ENCODE data around the gene GUCA2B. TPM values are rescaled to one million over a fixed set of nuclear protein-coding genes. Genes with fewer than 3 reads are reported as not detected.

GUCA2B gene
- total RNA-seq, 4 donors from 2014 or later: not detected

DNA sequence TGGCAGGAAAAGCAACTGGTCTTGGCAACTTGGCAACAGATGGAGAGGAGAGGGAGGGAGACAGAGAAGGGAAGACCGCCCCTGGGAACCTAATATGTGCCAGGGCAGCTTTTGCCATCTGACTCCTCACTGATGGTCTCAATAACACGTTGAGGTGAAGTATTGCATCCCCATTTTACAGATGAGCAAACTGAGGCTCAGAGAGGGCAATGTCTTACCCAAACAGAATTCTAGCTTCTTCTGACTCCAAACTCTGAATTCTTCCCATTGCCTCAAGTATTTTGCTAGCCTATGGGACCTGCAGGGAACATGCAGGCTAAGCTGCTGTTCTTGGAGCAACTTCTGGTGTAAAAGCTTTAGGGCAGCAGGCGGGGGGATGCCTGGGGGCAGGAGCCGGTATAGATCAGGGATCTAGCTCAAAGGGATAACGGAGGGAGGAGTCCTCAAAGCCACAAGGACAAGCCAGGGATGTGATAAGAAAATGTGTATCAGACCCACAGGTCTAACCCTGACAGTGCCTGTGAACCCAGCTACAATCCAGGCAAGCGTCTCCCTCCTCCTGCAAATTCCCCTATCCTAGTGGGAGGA, 18.6 kb downstream of the GUCA2B start:
- DNase-seq: no peak
- peak overlapping the region in 2 of 4 donors; percentile 73 for H3K27ac ChIP-seq
- H3K4me3 ChIP-seq: no peak overlapping the region
- H3K9me3 ChIP-seq: no peaks in the 10 kb centered on the region
- TF ChIP-seq POLR2A (IDR thresholded peaks at IDR 0.05): no peak
- TF ChIP-seq, protein P1, sequence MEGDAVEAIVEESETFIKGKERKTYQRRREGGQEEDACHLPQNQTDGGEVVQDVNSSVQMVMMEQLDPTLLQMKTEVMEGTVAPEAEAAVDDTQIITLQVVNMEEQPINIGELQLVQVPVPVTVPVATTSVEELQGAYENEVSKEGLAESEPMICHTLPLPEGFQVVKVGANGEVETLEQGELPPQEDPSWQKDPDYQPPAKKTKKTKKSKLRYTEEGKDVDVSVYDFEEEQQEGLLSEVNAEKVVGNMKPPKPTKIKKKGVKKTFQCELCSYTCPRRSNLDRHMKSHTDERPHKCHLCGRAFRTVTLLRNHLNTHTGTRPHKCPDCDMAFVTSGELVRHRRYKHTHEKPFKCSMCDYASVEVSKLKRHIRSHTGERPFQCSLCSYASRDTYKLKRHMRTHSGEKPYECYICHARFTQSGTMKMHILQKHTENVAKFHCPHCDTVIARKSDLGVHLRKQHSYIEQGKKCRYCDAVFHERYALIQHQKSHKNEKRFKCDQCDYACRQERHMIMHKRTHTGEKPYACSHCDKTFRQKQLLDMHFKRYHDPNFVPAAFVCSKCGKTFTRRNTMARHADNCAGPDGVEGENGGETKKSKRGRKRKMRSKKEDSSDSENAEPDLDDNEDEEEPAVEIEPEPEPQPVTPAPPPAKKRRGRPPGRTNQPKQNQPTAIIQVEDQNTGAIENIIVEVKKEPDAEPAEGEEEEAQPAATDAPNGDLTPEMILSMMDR (IDR thresholded peaks at IDR 0.05): no peak
- no peaks in the 10 kb centered on the region for H3K27me3 ChIP-seq
- H3K4me1 ChIP-seq: peaks cover 29 to 72% (median 44%) of the 10 kb centered on the region in 3 donors
- 63% methylated on average over 2 to 4 of the region's 6 CpGs for WGBS, 2 donors
- intact Hi-C loops (cut with DNase I): loop anchor here (10.0 kb wide), 1 partner anchor 597 kb away; no protein-coding TSS in a partner anchor
- H3K36me3 ChIP-seq: no peaks in the 10 kb centered on the region

DNA sequence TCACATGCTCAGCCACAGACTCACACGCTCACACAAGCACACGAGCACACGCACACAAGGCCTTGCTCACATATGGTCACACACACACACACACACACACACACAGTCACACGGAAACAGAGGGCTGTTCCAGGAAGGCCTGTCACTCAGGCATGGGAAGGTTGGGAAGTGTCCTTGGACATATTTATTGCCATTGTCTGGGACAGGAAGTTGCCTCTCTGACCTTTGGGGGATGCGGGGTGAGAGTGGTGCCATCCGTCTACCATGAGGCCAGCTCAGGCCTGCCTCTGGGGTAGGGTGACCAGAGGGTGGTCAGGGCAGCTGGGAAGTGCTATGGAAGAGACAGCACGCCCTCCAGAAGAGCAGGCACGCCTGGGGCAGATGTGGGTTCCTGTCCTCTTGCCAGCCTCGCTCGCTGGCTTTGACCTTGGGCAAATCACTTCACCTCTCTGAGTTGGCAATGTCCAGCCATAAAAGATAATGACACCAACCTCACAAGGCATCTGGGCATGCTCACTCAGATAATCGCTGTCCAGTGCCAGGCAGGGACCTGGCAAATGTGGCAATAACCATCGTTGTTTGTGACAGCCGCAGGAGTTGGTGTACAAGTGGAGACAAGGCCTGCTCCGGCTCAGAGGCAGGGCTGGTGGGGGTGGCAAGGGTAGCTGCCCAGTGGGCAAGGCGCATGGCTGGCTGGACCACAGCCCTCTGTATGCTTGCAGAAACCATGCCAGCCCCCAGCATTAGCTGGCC, 19.3 kb downstream of the GUCA2B start:
- Histone ChIP-seq H3K4me1 (peaks cover 29 to 80% (median 52%) of the 10 kb centered on the region in 3 donors), H3K27ac (peak overlapping the region; percentile 52 to 75 (median 73)), H3K27me3 (no peaks in the 10 kb centered on the region), H3K36me3 (no peaks in the 10 kb centered on the region), H3K4me3 (no peak overlapping the region), H3K9me3 (no peaks in the 10 kb centered on the region)
- WGBS, 2 donors: 30 to 37% methylated on average over 3 to 6 of the region's 15 CpGs
- TF ChIP-seq, protein P1 (IDR thresholded peaks at IDR 0.05): no peak
- no peak for TF ChIP-seq POLR2A (IDR thresholded peaks at IDR 0.05)
- DNase-seq: no peak
- intact Hi-C loops (cut with DNase I): loop anchor here (10.0 kb wide), 1 partner anchor 598 kb away; no protein-coding TSS in a partner anchor

DNA sequence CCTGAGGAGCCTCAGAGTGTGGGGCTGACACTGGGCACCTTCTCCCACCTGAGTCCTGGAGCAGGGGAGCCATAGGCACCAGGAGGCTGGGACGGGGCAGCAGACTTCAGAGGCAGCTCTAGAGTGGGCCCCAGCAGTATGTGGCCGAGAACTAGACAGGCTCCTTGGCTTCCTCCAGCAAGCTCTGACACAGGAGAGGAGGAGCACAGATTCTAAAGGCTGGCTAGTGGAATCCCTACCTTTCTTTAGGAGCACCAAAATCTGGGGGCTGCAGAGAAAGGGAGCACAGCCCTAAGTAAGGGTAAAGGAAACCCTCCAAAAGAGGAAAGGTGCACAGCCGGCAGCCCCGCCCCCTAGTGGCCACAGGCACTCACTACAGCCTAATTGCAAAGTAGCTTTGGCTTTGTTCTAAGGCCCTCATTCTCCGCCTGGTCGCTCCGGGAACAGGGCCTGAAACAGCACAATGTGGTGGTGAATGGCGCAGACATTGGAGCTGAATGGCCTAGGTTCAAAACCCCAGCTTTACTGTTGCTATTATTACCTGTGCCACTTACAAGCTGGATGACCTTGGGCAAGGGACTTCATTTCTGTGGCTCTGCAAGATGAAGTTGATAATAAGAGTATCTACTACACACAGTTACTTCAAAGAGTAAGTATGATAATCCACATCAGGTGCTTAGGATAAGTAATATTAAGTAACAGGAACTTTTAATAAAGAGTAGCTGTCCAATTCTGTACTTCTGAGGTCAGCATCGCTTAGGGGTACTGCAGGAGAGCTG, 20.1 kb downstream of the GUCA2B start:
- TF ChIP-seq, protein P1 (IDR thresholded peaks at IDR 0.05): peak; percentile 90 to 99 (median 93)
- no peak for TF ChIP-seq POLR2A (IDR thresholded peaks at IDR 0.05)
- Histone ChIP-seq H3K4me3 (peak overlapping the region in 2 of 4 donors; percentile 2 to 5), H3K4me1 (peaks cover 29 to 82% (median 57%) of the 10 kb centered on the region in 3 donors), H3K9me3 (no peaks in the 10 kb centered on the region), H3K27me3 (no peaks in the 10 kb centered on the region), H3K36me3 (peaks cover 0 to under 1% (median 0%) of the 10 kb centered on the region in 3 donors), H3K27ac (peak overlapping the region; percentile 52 to 75 (median 73))
- no peak for DNase-seq
- intact Hi-C loops (cut with DNase I): loop anchor here (10.0 kb wide), 1 partner anchor 599 kb away; no protein-coding TSS in a partner anchor
- 33% methylated on average over 6 to 8 of the region's 9 CpGs for WGBS, 2 donors

DNA sequence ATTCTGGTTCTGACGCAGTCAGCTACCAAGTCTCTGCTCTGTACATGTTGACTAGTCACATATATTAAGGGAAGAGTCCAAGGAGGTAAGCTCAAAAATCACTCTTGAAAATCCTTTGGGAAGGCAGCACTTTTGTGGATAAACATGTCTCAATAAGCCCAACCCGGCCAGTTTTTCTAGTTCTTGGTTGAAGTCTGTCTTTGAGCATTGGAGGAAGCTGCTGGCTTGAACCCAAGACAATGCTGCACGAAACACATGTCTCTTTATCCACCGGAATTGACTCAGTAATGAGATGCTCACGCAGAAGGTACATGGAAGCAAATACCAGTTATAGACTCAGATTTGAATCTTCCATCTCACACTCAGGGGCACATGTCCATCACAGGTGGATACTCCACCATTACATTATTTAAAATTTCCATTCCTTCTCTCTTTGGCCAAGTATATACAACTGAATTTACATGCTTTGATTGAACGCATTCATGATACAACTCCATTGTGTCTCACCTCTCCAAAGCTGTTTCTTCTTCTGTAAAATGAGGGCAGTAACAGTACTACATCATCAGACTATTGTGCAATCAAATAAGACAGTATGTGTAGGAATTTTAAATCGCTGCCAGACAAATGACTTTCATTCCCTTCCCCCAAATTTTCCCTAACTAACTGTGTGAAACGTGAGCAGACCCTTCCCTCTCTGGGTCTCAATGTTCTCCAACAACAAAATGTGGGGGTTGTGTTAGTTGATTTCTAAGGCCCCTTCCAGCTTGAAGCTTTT, 20.9 kb downstream of the GUCA2B start:
- intact Hi-C loops (cut with DNase I): loop anchor here (10.0 kb wide), 1 partner anchor 599 kb away; no protein-coding TSS in a partner anchor
- DNase-seq: no peak
- TF ChIP-seq, protein P1 (IDR thresholded peaks at IDR 0.05): no peak
- no peak for TF ChIP-seq POLR2A (IDR thresholded peaks at IDR 0.05)
- Histone ChIP-seq H3K27ac (peak overlapping the region; percentile 52 to 75 (median 73)), H3K4me1 (peaks cover 29 to 86% (median 57%) of the 10 kb centered on the region in 3 donors), H3K36me3 (peaks cover 0 to 8% (median 0%) of the 10 kb centered on the region in 3 donors), H3K9me3 (no peaks in the 10 kb centered on the region), H3K27me3 (no peaks in the 10 kb centered on the region), H3K4me3 (peak overlapping the region in 1 of 4 donors; percentile 2)
- 34 to 50% methylated on average over 8 of the region's 8 CpGs for WGBS, 2 donors

All from esophagus squamous epithelium (tissue), 5 donors.